IMR-90 (cell line): Measurements from ENCODE around the gene CLIC5.

ENCODE experiments used
- CEBPB ChIP-seq: IDR thresholded peaks from 2 replicates; pipeline ENCODE4 v1.6.1; 2012; ENCODE audit warnings: low read depth, low read length, improper control_type of control experiment
- CHD1 ChIP-seq: IDR thresholded peaks from 2 replicates; pipeline ENCODE4 v1.6.1; 2012; ENCODE audit warnings: low read depth, low read length, improper control_type of control experiment
- CTCF ChIP-seq: conservative IDR thresholded peaks from 2 replicates; pipeline ENCODE4 v1.5.1; 2012; ENCODE audit warnings: mild to moderate bottlenecking, low read depth, low read length, improper control_type of control experiment
- FOS ChIP-seq: fragments of 150-350 bp; IDR thresholded peaks from 2 replicates; pipeline ENCODE4 v1.6.1; 2016; ENCODE audit warnings: low read depth, low read length
- POLR2A ChIP-seq: IDR thresholded peaks from 2 replicates; pipeline ENCODE4 v1.6.1; 2012; ENCODE audit warnings: mild to moderate bottlenecking, low read depth, low read length

- TF ChIP-seq FOS (no peak), CEBPB (no peak), CTCF (no peak), CHD1 (no peak), POLR2A (no peak)
These were observed 17.7 kb downstream of the CLIC5 start for GRCh38 chr6:45997875-45998506.
